Kidney tubule cell (primary cell): ENCODE results near the gene NDUFV3.
"Not testable (repeated sequence)": the region's sequence is repeated elsewhere in the genome, so short reads cannot be mapped to it uniquely, and the experiment has no call there.

ENCODE experiments used
- DNase-seq: peaks from one replicate; pipeline ENCODE4 v3.0.0-alpha.2; 2018; ENCODE audit warnings: low spot score

NDUFV3 gene

DNA sequence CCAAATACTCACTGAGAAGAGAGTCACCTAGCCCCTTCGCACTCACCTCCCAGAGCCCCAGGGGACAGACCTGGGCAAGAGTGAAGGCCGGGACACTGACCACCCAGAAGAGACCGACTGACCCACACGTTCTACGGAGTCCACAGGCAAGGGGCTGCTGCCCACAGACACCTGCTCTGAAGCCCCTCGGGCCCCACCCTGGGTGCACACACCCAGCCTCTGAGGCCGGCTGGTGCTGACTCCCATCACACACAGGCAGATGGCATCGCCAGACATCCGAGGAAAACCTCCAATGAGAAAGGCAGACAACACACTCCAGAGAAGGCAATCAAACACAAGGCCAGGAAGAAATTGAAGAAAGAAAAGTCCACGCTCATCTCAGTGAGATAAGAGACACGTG is 35.9 kb upstream of the NDUFV3 start:
- no peak for DNase-seq

DNA sequence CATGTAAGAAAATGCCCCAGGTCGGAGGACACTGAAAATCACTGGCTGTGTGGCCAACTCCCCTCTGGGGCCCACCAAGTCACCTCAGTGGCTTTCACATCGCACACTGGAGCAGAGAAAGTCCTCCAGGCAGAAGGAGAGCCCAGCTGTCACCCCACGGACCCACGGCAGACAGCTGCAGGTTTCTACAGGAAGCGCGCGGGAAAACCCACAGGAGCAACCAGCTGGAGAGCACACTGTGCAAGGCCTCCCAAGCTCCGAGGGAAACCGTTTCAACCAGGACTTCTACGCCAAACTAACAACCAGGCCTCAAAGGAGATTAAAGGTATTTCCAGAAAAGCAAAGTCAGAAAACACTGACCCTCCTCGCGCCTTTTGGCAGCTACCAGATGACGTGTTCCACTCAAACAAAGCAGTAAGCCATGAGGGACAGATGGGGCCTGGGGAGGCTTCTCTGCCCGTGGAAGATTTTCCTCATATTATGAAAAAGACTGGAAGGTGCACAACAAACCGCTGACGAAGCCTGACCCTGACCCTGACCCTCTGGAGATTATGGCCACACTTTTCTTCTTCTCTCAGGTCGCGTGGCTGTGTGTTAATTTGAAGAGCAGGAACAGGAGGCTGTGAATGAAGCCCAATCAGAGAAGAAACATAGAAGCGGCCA is 34.8 kb upstream of the NDUFV3 start:
- DNase-seq, result no peak

DNA sequence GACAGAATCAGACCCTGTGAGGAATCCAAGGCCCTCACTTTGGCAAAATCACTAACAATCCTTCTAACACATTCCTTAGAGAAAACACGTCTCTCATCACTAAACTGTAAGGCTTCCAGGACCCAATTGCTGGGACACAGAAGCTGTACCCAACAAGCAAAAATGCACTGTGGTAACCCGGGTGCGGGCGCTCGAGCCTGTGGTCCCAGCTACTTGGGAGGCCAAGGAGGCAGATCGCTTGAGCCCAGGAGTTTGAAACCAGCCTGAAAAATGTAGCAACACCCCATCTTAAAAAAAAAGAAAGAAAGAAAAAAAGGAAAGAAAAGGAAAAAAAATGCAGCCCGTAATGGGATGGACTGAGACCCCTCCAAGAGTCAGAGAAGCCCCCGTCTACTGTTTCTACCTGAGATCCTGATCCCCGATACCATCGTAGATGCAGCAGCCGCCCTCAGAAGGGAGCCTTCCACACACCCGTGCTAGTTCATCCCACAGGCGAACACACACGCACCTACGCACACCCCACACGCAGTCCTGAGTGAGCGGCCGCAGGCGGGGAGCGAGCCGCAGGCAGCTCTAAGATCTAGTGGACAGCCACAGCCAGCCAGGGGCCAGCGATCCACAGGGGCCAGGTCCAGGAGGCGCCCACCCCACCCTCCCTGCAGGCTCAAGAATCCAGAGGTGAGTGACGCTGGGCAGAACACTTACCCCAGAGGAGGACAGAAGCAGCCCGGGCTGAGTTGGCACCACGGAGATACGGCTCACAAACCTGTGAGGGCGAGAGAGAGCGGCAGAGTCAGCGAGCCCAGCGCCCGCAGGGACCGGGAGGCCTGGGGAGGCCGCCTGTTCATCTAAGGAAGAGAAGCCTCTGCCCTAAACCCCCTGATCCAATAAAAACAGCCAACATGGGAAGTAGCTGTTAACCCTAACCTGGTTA is 33.9 kb upstream of the NDUFV3 start:
- DNase-seq, result no peak

- no peak for DNase-seq
These were observed 33.2 kb upstream of the NDUFV3 start for GRCh38 chr21:42859891-42860230.

DNA sequence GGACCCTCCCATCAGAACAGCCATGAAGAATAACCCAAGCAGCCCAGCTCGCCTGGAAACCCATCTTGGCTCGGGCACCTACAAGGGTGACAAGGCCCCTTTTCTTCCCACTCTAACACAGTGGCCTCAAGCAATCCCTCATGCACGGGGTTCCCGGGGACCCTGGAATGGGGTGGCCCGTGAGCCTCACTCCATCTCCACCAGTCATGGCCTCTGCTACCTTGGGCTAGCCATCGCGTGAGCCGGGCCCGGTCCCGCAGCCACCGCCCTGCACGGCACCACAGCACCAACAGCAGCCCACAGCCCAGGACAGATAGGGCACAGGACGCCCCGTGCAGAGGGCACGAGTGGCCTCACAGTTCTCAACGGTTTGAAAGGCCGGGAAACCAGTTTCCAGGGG is 32.8 kb upstream of the NDUFV3 start:
- DNase-seq, result no peak

DNA sequence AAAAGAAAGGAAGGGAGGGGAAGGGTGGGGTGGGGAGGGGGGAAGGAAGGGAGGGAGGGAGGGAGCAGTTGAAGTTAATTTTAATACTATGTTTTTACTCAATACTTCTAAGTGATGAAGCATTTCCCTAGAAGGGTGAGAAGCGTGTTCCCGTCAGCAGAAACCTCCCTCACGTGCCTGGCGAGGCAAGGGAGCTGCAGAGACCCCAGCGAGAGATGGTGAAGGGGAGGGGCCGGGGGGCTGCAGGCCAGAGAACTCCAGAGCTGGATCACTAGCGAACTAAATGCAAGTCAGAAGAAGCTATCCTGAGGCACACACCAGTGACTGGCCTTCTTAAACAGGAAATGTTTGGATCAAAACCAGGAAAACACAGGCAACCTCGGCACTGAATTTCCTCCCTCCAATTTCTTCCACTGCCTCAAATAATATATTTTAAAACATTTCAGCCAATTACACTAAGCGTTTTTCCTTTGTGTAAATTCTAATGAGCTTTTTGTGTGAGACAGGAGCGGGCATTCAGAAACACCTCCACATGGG is 31.7 kb upstream of the NDUFV3 start:
- DNase-seq, result no peak

DNA sequence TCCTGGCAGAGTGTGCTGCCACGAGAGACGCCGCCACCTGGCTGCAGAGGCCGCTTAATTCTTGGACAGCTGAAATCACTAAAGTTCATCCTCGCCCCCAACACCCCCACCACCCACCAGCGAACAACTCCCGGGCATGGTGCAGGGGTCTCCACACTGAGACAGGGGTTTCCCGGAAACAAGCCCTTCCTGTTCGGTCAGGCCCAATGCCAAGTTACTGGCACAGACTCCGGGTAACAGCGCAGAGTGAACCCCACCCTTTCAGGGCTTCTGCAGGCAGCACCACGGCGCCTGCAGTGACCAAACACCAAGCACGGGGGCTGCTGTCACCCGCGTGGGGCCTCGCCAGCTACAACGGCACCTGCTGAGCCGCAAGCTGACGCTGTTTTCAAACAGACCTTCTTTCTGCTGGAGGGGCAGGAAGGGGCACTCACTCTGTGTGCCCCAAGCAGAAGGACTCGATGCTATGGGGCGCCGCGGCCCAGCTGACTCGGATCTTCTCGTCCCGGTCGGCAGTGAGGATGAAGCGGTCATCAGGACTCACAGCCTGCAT is 31.2 kb upstream of the NDUFV3 start:
- no peak for DNase-seq

DNA sequence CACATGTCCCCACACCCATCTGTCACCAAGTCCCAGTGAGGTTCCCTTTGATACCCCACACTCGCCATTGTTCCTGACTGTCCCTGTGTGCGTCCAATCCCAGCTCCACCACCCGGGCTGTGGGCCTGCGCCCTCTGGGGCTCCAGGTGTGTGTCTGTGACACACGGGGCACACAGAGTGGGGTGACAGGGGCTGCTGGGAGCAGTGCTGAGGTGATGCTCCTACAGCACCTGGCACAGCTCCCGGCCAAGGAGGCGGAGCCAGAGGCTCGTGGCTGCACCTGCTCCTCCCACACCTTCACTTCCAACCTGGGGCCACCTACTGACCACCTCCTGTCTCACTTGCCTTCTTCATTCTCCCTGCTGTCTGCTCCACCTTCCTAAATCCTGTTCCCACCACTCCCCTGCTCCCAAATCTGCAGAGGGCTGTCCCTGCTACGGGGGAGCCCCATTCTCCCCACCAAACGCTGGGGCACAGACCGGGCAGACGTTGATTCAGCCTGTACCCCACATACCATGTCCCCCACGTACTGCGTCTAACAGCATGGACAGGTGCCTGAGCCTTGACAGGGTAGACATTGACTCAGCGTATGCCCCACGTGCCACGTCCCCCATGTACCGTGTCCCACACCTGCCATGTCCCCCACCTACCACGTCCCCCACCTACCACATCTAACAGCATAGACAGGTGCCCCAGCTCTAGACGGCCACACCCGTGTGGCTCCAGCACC is 30.2 kb upstream of the NDUFV3 start:
- no peak for DNase-seq

DNA sequence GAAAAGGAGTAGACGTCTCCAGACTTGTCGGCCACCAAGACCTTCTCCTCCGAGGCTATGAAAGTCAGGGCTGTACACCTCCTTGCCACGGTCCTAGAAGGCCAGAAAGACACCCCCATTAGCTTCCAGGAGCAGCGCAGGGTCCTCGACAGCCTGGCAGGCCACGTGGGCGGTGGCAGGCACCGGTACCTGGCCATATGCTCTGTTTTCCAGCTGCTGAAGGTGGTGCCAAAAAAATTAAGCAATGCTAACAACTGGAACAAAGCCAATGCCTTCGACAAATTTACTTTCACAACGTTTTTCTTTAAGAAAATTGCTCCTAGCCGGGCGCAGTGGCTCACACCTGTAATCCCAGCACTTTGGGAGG is 29.6 kb upstream of the NDUFV3 start:
- DNase-seq, result no peak

GRCh38 chr21:42864286-42864685 is 28.8 kb upstream of the NDUFV3 start:
- no peak for DNase-seq

DNA sequence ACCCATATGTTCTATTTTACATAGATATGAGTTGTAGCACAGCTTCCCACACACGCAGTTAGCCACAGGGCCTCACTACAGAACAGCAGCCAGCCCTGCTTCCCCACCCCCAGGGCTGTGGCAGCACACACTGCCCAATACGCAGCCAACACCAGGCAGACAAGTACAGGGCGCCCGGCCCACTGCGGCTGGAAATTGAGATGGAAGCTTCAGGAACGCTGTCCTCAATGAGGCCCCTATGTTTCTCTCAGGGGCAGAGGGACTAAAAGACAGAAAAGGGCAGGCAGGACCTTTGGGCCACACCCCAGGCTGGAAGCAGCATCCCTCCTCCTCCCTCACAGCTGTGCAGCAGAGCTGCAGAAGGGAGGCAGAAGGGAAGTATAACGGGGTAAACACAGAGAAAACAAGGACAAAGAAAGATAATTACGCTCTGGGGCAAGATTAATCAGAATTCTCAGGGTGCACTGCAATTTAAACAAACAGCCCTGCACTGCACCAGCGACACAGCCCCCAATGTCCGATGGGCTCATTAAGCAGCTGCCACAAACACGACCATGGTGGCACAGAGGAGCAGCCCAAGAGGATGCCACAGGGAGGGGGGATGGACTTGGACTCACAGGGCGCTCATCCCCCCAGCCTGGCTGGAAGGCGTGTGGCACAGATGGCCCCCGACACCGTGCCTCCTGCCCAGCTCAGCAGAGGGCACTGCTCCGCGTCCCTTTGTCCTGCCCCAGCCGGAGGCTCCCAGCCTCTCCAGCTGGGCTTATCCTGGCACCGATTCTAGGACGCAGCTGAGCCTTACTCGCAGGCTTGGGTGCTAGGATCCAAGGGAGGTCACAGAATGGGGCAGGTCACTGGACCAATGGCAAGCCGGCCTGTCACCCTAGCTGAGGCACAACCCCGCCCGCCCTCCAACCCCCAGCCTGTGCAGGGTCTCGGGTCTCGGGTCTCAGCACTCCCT is 28.0 kb upstream of the NDUFV3 start:
- DNase-seq, result no peak

- DNase-seq, result no peak
These were observed 27.3 kb upstream of the NDUFV3 start for GRCh38 chr21:42865776-42866160.

- no peak for DNase-seq
These were observed 24.9 kb upstream of the NDUFV3 start for GRCh38 chr21:42868196-42868595.

DNA sequence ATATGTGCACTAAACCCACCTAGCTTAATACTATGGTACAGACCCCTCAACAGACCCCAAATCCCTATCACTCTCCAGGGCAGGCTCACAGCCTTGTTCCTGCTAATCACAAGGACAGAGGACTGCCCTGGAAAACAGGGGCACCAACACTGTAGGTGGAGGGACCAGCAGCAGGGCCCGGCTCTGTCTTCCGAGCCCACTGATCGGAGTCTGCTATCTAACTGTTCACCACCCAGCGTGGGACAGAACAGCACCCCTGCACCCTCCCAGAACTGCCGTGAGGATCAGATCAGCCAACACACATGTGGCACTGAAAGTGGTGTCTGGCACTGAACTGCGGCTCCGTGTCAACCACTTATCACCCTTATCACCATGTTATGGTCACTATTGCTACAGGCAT is 20.0 kb upstream of the NDUFV3 start:
- DNase-seq, result no peak

DNA sequence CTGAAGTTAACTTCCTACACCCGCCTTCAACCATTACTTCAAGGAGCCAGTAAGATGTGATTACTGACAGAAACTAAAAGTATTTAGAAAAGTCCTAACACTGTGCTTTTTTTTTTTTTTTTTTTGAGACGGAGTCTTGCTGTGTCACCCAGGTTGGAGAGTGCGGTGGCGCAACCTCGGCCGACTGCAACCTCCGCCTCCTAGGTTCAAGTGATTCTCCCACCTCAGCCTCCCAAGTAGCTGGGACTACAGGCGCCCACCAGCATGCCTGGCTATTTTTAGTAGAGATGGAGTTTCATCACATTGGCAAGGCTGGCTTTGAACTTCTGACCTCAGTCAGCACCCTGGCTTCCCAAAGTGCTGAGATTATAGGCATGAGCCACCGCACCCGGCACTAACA is 17.3 kb upstream of the NDUFV3 start:
- not testable (repeated sequence) for DNase-seq

DNA sequence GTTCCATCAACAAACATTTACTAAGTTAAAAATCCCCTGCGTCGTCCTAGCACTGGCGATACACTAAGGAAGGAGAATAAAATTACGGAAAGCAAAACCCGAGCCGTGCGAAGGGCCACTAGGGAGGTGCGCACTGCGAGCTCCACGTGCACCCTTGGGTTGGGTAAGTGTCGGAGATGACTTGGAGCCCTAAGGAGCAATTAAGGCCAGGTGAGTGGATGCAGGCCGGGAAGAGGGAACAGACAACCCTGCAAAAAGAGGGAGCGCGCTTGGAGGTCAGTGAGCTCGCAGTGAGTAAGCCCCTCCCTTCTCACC is 14.5 kb upstream of the NDUFV3 start:
- DNase-seq, result no peak

GRCh38 chr21:42878993-42879787 is 13.9 kb upstream of the NDUFV3 start, which contains the start of gene WDR4:
Gene WDR4 (minus strand): TSS chr21:42879539. CDS start chr21:42879495, 44 bp downstream.
- DNase-seq, result peak; percentile 98

GRCh38 chr21:42880352-42880751 is 12.8 kb upstream of the NDUFV3 start:
- no peak for DNase-seq

GRCh38 chr21:42883921-42884320 is 9.2 kb upstream of the NDUFV3 start:
- peak; percentile 7 for DNase-seq

DNA sequence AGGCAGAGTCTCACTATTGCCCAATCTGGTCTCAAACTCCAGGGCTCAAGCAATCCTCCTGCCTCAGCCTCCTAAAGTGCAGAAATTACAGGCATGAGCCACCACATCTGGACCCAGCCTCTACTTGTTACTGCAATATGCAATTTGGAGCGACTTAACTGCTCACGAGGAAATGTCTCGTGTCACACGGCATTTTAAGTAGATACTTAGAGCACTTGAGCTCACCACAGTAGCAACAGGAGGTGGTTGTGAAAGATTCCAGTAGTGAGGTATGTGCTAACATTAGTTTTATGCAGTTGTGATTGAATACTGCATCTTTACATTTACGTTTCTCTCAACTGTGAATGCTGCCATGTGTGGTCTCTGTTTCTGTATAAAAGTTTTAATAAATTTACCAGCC is 5.8 kb upstream of the NDUFV3 start:
- DNase-seq, result no peak

DNA sequence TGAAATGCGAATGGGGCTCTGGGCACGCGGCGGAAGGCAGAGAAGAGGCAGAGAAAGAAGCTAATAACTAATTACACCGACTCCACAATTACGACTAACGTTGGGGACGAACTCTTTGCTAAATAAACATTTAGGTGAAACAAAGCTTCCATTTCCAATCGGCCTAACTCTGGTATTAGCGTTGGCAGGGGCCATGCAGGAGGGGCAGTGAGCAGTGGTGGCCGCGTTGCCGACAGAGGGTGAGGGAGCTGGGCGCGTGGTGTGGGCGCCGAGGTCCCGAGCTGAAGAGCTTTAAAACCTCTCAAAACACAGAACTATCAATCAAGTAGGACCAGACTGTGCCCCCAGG is 553 bp upstream of the NDUFV3 start:
- no peak for DNase-seq
